Globus pallidus (tissue), 1 donor: ENCODE measurements around the gene ARL2BP.

Experiments used
- DNase-seq: peaks from one replicate; pipeline ENCODE4 v3.0.0-alpha.2; 2015; ENCODE audit warnings: low spot score

The ARL2BP gene

DNA sequence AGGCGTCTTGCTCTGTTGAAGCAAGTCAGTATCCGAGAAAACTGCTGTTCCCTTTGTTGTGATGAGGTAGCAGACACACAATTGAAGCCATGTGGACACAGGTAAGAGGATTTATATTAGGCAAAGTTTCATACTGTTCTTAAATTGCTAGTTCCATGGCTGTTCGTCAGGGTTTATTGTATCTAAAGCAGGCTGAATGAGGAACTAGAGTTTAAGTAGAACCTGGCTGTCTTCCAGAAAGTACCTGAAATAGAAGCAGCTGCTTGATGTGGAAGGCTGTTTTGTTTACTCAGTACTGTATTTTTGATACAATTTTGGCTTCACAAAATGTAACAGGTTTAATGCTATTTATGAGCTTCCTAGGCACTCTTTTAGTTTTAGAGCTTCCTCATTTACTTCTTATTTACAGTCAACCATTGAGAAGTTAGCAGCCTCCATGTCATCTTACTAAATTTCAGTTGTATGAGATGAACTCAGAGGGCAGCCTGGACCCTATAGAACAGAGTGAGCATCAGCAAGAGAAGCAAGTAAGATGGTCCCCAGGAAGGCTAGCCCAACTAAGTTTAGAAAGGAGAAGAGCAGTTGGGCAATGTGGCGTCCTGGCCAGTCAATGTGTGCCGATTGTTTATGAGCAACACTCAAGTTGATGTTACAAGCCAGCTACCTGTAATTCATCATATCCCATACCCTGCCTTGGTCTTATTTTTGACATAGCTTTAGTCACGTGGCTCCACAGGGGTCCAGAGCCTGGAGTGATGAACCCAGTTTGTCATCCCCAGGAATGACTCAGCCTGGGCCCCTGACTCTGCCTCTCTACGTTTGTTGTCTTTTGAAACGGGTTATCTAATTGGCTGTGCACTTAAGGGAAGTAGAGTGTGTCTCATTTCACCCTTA is 9.7 kb upstream of the ARL2BP start:
- DNase-seq: no peak

DNA sequence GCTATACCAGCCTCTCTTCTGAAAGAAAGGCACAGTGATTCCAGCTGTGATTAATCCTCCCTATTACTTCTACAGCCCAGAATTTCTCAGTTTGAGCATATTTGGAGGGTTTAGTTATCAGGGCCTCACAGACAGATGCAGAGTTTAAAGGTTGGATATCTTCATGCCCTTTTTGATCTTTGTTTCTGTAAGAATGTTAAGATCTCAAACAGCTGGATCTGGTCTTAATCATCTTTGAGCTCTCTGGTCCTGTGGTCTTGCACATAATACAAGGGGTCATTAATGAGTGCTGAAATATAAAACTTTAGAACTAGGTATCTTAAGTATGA is 9.1 kb upstream of the ARL2BP start:
- no peak for DNase-seq

DNA sequence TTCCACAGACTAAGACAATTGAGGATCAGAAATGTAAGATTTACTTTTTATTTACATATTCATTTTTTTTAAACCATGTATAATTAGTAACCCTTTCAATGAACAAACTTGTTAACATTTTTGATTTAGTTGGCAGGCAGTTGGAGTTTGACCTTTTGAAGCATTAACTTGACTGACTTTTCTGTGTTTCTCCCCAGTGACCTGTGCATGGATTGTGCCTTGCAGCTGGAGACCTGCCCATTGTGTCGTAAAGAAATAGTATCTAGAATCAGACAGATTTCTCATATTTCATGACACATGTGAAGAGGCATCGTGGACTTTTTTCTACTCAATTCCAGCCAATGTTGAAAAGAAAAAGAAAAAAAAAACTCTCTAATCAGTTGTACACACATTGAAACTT is 6.4 kb upstream of the ARL2BP start:
- DNase-seq: no peak

DNA sequence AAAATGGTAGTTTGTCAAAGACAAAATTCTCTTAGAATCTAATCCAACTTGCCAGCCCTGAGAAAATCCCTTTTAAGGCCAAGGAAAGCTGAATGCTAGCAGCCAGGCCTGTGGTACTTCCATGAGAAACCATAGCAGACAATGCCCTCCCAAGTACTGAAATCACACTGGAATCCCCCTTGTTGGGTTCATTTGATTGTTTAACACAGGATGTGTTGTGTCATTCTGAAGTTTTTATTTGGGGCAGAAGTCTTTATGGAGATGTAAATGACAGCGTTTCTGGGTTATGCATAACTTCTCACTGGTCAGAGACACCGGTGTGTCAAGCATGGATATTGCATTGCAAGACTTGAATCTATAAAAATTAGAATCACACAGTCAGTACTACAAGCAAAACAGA is 6.0 kb upstream of the ARL2BP start:
- DNase-seq: no peak

DNA sequence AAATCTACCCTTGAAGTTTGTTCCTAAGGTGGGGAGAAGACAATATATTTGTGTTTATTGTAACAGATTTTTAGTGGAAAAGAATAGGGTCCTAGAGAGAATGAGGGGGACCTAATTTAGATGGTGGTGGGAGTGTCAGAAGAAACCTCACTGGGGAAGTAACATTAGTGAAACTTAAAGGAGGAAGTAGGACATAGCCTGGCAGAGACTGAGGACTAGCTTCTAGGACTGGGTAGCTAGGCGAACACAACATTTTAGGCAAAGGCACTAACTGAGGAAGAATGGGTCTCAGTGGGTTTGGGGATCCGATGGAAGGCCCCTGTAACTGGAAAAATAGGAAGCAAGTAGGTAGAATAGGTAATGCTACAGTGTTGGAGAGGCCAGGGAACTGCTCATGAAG is 4.2 kb upstream of the ARL2BP start:
- DNase-seq: no peak

DNA sequence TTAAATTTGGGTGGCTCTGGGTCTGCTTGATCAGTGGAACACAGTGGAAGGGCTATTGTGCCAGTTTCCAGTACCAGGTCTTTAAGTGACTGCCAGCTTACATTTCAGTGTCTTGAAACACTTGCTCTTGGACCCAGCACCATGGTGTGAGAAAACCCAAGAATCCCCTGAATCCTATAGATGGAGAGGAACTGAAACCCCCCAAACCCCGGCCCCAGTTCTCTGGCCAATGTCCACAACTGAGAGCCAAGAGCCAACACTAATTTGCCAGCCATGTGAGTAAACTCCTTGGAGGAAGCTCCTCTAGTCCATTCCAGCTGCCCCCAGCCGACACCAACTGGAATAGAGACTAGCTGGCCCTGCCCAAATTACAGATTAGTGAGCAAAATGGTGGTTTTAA is 2.4 kb upstream of the ARL2BP start:
- DNase-seq: no peak

DNA sequence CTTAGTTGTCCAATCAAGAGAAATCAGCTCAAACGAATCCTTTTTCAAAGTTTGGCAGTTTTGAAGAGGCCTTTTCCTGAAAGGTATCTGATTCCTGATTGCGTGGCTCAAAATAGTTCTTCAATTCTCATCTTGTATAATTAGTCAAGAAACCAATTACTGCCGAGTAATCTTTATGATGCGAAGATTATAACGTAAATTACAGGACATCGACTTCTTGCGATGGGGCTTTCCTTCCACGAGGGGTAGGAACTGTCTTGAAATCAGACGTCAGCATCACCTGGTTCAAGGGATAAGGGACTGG is 644 bp upstream of the ARL2BP start:
- no peak for DNase-seq

DNA sequence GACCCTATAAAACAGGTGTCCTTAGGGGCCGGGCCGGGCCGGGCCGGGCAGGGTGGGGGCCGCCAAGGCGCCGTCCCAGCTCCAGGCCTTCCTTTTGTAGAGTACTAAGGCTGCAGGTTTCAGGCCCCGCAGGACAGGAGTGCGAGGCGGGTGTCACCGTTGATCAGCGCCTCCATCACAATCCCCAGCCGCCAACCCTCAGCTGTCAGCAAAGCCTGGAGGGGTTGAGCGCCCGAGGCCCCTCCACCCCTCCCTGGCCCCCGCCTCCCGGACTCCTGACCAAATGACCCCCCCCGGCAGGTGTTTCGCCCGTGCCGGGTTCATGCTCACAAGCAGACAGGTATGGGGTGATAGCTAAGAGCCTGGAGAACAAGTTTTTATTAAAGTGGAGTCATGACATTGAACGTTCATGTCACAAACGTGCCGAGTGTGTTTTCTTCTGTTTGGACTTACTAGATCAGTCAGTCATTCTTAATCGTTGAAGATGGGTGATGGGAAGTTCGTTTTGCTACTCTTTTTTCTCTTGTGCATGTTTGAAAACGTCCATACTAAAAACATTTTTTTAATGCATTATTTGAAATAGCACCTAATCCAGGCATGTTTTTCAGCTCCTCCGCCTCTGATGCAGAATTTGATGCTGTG is 534 bp downstream of the ARL2BP start:
- peak; percentile 36 for DNase-seq

DNA sequence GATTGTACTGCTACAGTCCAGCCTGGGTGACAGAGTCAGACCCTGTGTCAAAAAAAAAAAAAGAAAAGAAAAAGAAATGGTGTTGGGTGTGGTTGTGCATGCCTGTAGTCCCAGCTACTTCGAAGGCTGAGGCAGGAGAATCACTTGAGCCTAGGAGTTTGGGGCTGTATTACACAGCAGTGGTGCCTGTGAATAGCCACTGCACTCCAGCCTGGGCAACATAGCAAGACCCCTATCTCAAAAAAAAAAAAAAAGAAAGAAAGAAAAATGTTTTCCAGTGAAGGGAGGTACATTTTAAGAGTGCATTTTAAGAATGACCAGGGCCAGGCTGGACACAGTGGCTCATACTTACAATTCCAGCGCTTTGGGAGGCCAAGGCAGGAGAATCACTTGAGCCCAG is 6.3 kb downstream of the ARL2BP start:
- no peak for DNase-seq

DNA sequence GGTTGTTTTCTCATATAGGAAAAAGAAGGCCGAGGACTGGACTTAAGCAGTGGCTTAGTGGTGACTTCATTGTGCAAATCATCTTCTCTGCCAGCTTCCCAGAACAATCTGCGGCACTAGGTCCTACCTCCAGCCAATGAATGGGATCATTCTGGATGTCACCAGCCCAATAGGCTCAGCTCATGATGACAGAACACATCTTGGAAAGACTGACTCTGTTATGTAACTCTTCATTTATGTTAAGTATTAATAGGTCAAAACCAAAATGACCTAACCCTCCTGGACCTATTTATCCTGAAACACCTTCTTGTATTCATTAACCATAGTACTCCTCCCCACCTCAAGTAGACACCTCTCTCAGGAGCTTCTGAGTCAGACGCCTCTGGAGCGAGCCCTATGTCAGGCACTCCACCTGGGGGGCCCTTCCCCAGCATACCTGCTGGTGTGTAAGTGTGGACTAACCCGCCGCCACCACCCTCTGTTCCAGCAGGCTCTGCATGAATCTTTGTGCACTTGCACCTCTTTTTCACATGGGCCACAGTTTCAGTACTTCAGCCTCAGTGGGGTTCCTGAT is 7.2 kb downstream of the ARL2BP start:
- peak; percentile 41 for DNase-seq

DNA sequence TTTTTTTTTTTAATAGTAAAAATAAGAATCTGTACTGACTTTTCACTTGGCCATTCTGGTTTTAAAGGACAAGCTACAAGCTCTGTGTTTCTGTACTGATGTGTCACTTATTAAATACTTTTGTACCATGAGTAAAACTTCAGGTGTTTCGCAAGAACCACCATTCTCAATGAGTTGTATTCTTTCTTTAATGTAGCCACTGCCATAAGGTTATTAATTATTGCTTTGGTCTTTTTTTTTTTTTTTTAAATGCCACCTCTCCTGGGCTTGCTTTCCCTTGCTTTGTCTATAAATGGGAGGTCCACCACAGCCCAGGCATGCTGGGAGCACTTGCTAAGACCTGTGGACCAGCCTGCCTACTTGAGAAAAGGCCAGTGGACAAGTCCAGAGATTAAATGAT is 8.4 kb downstream of the ARL2BP start:
- no peak for DNase-seq

DNA sequence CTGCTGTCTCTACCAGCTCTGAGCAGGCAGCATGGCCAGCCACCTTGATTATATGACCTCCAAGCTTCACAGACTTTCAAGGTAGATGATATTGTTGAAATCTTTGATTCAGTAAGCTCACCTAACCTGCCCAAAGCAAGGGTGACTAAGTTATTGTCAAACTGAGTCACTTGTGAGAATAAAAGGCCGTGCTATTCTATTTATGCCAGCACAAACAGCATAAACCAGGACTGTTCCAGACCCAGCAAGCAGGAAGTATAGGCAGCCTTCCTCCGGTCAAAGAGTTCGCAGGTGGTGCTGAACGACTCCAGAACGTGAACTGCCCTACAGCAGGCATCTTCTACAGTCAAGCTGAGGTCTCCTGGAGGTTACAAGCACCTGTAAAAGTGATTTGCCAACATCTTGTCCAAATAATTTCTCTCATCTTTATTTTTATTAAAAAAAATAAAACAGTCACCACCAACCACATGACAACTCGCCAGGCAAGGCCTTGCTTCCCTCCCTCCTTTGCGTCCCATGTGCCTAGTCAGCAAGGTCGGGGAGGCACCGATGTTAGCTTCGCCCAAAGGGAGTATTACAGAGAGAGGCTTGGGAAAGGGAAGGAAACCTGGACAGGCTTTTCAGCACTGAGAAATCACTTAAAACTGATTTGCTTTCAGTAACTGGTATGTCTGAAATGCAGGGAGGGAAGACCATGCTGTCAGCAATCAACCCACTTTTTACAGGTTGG is 10.8 kb downstream of the ARL2BP start:
- no peak for DNase-seq

DNA sequence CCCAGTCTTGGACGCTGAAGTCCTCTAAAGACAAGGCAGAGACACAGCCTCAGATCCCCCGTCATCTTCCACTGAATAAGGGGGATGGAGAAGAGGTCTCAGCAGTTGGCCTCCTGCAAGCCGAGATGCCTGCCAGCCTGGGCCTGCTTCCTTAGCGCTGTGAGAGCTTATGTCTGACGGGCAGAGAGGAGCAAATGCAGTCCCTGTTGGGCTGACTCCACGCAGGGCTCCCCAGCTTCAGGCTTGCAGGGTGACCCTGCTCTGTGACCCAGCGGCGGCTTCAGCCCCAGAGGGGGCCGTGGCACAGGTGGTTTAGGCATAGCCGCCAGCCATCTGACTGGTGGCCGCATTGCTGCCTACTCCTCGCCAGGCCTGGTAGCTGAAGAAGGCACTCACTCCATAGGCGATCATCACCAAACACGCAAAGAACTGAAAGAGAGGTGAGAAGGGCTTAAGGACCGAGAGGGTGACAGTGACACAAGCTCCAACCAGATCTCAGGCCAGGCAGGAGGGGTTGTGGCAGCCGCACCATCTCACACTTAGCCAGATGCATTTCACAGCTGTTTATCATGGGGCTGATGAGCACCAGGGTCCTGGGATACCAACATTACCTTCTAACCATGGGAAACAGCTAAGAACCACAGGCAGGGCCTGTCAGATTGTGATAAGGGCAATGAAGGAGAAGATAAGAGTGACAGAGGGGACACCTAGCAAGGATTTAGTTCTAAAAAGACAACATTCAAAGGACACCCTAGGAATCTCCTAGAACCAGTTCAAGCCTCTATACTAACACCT is 11.7 kb downstream of the ARL2BP start:
- no peak for DNase-seq

DNA sequence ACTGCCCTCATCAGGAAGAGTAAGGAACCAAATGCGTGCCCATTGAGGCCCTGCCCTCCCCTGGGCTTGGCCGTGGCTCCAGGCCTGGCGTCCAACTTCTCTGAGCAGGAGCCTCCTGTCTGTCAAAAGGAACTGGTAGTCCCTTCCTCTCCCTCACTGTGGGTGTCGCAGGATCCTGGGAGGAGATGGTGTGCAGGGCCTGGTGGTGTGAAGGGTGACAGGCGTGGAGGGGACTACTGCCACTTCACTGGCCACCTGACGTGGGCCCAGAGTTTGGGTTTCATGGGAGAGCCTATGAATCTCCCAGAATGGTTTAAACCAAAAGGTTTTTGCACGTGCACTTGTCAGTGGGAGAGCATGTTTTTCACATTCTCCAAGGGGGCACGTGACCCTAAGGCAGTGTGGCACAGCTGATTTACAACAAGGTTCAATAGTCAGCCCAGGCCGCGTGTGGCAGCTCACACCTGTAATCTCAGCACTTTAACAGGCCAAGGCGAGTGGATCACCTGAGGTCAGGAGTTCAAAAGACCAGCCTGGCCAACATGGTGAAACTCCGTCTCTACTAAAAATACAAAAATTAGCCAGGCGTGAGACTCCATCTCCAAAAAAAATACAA is 12.5 kb downstream of the ARL2BP start:
- DNase-seq: no peak

DNA sequence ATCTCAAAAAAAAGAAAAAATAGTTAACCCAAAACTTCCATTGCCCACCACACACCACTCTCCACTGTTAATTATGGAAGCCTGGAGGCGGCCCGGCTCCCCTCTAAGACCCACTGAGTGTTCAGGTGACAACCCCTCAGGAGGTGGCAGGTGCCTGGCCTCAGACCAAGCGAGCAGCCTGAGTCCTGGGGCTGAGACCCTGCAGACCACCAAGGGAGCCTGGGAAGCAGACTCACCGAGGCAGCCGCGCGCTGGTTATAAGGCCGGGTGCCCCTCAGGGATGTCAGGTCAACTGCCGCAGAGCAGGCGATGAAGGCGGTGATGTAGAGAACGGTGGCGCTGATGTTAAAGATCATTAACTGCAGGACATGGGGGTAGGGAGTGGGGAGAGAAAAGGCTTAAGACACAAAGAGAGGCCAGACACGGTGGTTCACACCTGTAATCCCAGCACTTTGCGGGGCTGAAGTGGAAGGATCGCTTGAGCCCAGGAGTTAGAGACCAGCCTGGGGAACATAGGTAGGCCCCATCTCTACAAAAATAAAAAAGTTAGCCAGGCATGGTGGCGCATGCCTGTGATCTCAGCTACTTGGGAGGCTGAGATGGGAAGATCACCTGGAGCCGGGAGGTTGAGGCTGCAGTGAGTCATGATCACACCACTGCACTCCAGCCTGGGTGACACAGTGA is 13.3 kb downstream of the ARL2BP start:
- no peak for DNase-seq

DNA sequence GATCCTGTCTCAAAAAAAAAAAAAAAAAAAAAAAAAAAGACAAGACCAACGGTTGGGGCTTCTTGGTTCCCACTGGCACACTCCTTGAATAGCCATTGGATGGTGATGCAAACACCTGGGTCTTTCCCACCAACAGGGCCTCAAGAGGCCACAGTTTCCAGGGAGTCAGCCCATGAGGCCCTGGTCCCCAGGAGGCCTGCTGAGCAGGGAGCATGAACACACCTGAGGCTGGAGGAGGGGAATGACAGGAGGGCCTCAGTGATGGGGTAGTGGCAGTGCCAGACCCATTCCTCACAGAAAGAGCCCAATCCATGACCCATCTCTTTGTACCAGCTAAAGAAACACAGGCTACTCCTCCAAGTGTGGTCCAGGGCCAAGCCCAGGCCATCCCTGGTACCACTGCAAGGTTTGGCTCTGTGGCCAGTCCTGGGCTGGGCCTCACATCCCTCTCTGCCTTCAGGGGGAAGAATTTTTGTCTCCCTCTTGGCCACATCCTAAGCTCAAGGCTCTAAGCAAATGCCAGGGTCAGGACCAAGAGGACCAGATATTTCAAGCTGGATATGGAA is 13.9 kb downstream of the ARL2BP start:
- no peak for DNase-seq

DNA sequence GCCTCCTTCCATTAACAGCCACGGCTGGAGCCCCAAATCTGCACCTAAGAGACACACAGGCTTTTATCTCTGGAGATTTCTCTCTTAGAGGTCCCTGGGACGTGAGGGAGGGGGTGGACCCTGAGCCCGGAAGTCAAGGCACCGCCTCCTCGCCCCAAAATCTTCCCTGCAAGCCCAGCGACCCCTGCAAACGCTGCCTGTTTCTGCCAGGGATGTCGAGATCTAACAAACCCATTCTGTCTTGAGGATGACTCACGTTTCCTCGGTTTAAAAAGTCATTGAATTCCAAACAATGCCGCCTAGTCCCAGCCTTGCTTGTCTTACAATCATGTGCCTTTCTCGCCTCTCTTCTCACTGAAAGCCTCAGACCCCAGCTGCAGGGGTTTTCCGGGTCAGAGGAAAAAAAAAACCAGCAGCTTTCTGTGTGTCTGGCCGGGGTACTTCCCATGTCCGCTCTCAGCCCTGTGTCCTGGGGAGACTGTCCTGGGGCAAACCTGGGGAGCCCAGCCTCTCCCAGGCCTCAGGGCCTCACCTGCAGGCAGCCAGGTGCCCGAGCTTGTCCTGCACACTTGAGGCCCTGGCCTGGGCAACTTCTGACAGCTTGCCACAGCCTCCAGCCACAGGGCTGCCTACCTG is 15.4 kb downstream of the ARL2BP start:
- DNase-seq: peak; percentile 94

DNA sequence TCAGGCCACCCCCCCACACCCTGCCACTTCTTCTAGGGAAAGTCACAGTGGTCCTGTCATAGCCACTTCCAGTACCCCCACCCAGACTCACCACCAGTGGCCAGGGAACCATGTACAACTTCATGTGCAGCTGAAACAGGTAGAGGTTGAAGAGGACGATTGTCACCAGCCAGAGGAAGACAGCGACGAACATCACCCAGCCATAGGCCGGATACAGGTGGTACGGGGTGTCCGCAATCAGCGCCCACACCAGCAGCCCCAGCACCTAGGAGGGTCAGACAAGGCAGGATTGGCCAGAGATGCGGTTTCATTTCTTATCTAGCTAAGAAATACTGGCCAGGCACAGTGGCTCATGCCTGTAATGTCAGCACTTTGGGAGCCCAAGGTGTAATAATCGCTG is 16.7 kb downstream of the ARL2BP start:
- no peak for DNase-seq

DNA sequence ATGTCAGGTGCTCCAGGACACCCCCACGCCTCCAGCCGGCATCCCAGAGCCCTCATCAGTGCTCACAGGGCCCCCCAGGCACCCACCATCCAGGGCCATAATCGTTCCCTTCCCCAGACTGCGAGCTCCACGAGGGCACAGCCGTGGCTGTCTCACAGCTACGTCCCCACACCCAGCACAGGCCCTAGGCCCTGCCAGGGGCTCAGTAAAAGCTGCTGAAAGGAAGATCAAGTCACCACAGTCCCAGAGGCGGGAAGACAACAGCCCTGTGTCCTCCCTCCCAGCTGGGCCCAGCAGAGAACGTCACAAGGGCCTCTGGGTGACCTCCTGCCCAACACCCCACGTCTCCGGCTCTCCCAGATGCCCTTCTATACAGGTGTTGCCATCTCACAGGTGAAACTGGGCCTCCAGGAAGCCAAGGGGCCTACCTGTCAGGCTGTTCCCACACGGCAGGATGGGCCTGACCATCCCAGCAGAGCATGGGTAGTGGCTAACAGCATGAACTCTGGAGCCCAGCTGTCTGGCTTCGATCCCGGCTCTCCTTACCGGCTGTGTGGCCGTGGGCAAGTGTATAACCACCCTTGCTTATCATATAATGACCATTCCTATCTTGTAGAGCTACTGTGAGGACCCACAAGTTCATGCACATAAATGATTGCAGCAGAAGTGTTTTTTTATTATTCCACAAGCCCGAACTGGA is 17.9 kb downstream of the ARL2BP start:
- peak; percentile 85 for DNase-seq
